Spleen (tissue), 7 donors: ENCODE measurements around the gene IDS.

Experiments used
- POLR2A ChIP-seq, 3 donors: fragments of 450-650 bp; IDR thresholded peaks; one replicate each; pipeline ENCODE4 v1.5.1; 2017; ENCODE audit warnings: antibody characterized with exemption in 3 of 3, mild to moderate bottlenecking in 1 of 3
- TF ChIP-seq, protein P1 (sequence below), 11 experiments: fragments of 200-600 bp in 7 of 11; fragments of 450-650 bp in 4 of 11; sonication (generic) in 4 of 11; IDR thresholded peaks in 8 of 11; conservative IDR thresholded peaks in 3 of 11; 1 replicate in 7 of 11; 2 replicates in 4 of 11; pipeline versions ENCODE4 v1.4.0 to v1.8.0; 2016 to 2021; ENCODE audit warnings: antibody characterized with exemption in 11 of 11, inconsistent platforms in 4 of 11, mild to moderate bottlenecking in 1 of 11
- donor health status: DM: no; HTN: no; CAD: no; lungs with moderate emphysema.
- donor health status: DM: no; HTN: no; CAD: no.
- donor health status: DM: no; HTN: no; CAD: no.

DNA sequence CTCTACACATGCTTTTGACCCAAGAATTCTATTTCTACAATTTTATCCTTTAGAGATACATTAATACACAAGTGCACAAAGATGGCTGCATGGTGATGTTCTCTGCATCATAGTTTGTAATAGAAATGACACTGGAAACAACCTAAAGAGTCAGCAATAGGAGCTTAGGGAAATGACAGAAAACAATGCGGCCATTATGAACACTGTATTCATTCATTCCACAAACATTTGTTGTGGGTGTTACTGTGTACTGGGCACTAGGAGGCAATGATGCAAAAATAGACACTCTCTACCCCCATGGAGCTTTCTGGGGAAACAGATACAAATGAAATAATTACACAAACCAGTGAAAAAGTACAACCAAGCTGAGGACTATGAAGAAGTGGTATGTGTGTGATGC, 32.0 kb downstream of the IDS start:
- TF ChIP-seq, protein P1, sequence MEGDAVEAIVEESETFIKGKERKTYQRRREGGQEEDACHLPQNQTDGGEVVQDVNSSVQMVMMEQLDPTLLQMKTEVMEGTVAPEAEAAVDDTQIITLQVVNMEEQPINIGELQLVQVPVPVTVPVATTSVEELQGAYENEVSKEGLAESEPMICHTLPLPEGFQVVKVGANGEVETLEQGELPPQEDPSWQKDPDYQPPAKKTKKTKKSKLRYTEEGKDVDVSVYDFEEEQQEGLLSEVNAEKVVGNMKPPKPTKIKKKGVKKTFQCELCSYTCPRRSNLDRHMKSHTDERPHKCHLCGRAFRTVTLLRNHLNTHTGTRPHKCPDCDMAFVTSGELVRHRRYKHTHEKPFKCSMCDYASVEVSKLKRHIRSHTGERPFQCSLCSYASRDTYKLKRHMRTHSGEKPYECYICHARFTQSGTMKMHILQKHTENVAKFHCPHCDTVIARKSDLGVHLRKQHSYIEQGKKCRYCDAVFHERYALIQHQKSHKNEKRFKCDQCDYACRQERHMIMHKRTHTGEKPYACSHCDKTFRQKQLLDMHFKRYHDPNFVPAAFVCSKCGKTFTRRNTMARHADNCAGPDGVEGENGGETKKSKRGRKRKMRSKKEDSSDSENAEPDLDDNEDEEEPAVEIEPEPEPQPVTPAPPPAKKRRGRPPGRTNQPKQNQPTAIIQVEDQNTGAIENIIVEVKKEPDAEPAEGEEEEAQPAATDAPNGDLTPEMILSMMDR (IDR thresholded peaks at IDR 0.05 in 8 of 11, conservative IDR thresholded peaks at IDR 0.05 in 3 of 11): no peak
- no peak for TF ChIP-seq POLR2A (IDR thresholded peaks at IDR 0.05)
